GM19455 (cell line): ENCODE data around the gene KMT2C.

ENCODE experiments used
- ATAC-seq: cut with Tn5 transposase; IDR thresholded peaks from one replicate; pipeline ENCODE4 v1.9.1; 2021; ENCODE audit not compliant: unreplicated experiment

Gene KMT2C

DNA sequence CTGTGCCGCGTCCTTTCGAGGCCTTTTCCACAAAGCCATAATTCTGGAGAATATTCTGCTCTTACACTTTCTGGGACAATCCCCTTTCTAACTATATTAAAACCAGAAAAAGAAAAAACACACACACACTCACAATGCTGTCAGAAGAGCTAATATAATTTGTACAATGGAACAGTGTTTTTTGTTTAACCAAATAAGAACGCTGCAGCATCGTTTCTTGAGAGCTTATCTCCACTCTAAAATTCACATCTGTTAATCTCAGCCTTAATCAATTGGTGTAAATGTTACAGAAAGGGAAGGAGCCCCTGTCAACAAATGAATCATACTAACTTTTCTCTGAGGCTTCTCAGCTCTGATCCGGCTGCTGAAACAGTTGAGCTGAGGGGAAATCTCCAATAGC is 286.4 kb downstream of the KMT2C start:
- ATAC-seq, result no peak

DNA sequence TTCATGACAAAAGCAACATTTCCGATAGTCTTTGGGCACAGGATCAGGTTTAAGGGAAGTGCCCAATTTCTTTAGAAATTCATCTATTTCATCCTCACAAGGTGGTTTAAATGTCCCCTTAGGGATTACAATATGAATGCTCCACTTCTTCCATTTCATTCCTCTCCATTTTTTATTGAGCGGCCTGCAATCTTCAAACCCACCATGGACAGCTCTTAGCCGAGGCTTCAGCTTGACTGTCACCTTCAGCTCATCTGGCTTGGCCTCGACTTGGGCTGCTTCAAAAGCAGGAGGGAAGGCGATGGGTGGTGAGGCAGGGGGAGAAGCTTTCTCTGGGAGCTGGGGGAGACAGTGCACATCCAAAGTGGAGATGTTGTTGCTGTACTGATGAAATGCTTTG is 287.1 kb downstream of the KMT2C start:
- ATAC-seq, result no peak

DNA sequence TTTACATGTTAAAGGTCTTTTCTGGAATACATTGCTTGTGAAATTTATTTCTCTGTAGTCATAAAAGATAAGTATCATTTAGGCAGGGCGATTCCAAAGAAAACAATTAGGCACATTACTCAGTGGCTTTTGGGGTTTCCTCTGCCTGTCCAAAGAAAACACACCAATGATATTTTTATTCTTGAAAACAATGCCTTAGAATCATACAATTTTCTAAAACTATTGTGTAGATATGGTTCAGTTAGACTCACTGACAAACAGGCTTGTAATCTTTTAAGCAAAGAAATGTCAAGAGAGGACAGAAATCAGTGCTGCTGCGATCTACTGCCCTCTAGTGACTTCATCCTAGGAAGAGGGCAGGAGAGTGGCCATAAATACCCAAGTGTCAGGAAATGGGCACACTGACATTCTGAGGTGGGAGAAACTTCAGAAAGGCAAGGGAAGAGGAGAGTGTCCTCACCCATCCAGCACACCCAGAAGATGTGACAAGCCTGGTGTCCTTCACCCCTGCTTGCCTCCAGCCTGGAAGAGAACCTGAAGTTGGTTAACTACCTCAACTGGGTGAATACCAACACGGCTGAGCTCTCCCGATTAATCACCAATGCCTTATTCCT is 289.8 kb downstream of the KMT2C start:
- no peak for ATAC-seq

DNA sequence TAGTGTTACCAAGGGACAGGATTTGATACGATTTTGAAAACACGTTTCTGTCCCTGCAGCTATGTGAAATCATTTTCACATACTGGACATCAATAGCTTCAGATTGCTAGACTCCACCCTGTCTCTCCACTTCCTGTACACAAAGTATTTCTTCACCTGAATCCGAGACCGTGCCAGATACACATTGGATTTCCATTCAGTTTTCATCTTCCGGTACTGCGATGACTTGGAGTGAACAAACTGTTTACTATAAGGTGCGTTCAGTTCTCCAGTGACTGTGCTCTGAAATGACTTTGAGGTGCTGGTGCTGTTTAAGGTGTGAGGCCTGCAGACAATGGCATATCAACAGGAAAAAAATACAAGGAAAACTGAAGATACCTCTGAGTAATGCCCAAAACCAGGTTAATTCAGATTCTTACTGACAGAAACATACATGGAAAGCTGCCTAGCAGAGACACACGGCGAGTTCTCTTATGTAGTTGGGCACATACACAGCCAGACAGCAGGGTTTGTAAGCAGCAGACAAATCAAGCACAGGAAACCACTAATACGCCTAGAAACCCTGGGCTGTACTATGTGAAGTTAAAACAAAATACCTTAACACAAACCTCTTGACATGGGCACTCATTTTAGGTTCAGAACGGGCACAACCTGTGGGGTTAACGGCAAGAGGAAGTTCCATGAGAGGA is 291.1 kb downstream of the KMT2C start:
- ATAC-seq, result no peak

DNA sequence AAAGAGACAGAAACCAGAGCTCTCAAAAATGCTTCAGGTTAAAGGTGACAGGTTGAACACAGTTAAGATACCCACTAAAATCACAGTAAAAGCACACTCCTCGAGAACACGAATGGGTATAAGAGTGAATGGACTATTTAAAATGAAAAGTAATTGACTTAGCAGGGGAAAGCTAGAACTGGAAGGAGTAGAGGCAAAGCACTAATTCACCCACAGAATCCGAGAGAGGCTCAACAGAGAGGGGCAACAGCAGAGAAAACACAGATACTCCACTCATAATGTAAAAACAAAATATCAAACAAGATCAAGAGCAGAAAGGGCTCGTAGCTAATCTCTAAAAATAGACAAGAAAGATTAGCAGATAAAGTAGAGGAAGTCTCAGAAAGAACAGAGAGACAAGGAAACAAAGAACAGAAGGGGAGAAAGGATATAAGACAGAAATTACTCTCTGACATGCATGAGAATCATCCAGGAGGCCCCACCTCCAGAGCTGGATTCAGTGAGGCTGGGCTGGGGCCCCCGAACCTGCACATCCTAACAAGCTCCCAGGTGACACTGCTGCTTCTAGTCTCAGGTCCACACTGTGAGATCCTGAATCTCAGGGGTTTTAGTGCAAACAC is 292.7 kb downstream of the KMT2C start:
- ATAC-seq, result no peak

DNA sequence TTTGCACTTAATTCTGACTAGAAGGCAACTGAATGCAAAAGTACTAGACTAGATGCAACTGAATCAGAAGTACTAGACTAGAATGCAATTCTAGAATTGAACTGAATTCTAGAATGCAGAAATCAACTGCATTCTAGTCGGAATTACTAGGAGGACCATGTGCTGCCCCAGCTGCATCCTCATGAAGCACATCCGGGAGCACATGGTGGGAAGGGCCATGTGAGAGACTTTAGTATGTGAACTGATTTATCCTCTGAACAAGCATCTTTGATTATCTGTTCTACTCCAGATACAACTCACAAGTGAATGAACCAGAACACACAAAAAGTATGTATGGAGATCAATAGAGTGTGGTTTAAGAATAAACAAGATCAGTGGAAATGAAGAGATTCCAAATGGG is 295.2 kb downstream of the KMT2C start:
- ATAC-seq, result no peak

DNA sequence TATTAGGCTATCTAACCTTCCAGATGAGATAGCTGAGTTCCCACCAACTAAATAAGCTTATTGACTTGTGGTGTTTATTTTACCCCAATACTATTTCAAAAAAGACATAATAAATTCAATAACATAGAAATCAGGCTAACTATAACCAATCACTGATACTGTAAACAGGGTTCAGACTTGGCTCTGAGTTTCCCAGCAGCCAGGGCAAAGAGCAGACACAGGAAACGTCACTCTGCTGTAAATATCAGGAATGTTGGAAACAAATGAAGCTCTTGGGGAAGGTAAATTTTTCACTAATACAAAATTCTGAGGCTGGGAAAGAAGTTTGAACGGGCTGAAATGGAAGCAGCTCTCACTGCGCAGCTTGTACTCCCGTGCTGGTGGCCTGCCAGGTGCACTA is 295.7 kb downstream of the KMT2C start:
- ATAC-seq, result no peak

DNA sequence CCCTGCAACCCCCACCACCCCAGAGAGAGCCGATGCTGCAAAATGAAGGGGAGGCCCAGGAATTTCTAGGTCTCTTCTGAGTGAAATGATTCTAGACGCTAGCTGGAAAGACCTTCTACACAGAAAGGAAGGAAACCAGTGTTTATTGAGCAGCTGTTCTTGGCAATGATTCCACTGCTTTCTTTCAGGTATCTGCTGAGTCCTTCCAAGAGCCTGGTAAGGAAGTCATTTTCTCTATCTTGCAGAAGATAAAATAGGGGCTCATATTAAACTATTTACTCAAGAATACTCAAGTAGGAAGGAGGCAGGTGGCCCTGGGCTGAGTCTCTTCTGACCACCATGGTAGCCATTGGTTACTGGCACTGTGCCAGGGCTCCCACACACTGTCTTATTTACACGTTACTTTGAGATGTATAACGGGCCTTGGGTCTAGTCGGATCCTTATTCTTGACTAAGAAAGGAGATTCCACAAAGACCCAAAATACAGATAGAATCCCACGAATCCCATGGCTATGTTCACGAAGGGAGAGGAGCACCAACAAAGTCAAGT is 298.3 kb downstream of the KMT2C start:
- no peak for ATAC-seq

DNA sequence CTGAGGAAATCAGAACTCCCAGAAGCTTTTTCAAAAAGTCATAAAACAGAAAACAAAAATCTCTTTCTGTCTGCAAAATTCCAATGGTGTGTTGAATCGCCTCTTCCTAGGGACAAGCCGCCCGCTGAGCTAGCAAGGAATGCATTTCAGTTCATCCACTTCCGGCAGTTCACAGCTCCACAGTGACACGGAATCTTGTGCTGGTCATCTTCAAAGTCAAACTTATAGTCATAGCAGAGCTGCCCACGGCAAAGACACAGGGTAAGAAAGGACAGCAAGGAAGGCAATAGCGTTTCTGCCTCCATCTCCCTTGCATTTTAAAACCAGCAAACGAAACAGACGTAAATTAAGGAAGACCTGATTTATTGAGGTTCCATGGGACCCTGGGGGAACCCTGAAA is 299.1 kb downstream of the KMT2C start:
- ATAC-seq, result no peak

DNA sequence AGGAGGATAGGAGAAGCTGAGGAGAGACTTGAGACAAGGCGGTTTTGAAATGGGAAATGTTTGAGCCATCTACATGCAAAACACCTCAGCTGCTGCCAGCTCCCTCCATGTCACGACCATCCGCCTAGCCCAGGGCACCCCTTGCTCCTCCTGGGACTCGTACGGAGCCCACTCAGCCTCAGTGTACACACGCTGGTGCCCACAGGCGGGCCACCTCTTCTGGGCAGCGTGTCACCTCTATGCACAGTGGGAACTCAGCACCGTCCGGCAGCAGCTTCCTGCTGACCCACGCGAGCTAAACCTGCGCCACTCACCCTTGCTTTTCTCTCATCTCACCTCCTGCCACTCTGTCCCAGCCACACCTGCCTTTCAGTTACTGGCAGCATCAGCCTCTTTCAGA is 302.0 kb downstream of the KMT2C start:
- ATAC-seq, result no peak

DNA sequence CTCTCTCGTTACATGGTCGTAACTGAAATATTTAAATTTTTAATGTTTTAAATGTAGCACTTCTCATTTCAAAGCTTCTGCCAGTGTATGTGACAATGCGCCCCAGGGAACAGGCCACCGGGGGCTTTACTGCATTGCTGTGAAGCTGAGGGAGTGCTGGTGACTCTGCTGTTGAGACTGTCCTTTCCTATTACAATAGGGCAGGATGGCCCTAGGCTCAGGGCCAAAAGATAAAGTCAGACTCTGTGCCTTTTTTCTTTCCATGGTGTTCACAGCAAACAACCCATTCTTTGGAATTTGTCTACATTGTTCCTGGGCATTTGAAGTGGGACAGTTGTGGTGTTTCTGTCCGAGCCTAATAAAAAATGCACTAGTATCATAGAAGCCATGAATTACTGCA is 303.0 kb downstream of the KMT2C start:
- no peak for ATAC-seq

DNA sequence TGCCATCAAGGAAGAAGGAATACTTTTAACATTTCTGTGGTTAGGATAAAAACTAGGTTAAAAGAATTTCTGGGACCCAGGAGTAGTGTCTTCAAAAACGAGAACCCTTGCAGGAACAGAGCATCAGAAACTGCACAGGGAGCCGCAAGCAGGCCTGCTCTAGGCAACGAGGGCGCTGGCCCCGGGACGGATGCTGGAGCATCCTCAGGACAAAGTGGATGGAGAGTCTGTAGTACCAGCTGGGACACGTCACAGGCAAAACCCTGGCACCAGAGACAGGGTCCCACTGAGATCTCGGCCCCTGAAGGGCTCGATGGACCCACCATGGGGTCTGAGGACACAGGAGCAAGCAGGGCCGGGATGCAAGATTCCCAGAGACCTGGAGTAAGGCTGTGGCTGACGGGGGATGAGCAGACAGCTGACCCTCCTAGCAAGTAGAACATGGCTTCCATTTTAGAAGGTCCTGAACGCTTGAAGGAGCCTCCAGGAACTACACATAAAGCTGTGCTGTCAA is 303.8 kb downstream of the KMT2C start:
- no peak for ATAC-seq

DNA sequence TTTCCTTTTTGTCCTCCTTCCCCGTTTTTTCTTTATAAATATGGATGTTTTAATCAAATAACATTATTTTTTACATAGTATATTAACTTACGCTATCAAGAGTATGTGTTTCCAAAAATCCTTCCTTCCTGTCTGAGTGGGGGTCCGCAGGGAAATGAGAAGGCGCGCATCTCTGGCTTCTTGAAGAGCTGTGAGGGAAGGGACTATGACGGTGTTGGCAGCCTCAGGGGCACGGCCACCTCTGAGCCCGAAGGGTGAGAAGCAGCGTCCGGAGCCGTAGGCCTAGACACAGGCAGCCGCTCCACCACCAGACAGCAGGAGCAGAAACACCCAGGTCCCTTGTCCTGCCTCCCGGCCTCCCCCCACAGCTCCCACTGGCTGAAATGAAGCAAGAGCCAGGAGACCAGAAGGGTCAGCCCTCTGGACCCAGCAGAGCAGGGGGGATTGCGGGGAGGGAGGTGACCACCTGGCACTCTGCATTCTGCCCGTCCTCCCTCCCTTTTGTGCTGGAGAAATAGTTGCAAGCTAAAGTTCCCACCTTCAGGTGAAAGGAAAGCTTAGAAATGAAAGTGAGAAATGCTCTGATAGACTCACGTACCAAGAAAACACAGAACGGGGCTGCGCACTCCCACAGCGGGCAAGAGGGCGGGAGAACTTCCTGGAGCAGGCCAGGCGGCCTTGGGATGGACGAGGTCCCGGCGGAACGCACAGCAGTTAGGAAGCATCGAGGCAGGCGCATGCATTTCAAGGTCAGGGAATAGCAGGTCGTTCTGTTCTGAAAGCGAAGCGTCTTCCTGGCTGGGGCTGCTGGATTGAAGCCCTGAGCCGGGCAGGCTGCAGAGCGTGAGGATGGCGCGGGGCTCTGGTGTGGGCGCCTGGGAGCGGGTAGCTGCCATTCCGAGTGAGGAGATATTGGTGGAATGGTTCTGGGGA is 304.9 kb downstream of the KMT2C start:
- no peak for ATAC-seq

DNA sequence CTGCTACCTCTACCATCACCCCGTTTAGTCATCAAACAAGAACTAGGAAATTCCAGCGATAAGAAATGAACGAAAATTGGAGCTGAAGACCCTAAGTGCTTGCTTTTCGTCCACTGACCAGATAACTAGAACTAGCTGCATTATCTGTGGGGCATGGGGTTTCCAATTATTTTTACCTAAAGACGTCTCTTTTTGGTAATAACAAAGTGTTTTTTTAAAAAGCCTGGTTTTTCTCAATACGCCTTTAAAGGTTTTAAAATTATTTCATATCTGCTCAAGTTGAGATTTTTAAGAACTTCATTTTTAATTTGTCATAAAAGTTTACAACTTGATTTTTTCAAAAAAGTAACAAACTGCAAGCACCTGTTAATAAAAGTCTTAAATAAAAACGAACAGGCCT is 306.1 kb downstream of the KMT2C start:
- ATAC-seq, result no peak

DNA sequence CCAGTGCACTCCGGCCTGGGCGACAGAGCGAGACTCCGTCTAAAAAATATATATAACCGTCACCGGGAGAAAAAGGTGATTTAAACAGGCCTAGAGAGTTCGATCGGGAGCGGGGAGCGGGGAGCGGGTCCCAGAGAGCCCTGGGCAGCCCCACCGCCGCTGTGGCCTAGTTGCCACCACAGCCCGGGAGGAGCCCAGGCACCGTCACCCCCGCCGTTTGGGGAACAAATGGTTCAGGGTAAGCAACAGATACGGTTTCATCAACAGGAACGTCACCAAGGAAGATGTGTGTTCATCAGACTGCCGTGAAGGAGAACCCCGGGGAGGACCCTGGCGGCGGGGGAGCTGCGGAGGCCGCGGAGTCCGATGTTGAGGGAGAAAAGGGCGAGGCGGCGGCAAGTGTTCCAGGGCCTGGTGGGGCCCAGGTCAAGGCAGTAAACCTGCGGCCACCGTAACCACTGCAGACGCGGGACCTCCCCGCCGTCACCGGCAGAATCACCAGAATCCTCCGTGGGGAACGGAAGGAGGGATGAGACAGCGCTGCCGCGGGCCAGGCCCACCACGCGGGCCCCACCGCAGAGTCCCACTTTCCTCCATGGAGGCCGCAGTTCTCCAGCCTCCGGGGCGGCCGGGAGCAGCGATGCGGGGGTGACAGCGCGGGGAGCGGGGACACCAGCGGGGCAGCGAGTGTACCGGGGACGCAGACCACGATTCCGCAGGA is 306.9 kb downstream of the KMT2C start:
- ATAC-seq, result no peak

DNA sequence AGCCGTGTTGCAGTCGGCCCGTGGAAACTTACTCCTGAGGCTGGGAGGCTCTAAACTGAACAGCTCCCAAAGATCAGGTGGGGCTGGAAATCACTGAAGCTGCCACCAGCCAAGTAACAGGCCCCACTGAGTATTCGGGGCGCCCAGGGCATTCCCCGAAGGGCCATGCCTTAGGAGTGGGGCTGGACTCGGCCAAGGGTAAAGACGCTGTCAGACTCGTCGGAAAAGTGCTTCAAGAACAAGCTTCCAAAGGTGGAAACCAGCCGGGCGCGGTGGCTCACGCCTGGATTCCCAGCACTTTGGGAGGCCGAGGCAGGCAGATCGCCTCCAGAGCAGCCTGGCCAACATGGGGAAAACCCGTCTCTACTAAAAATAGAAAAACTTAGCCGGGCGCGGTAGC is 307.6 kb downstream of the KMT2C start:
- ATAC-seq, result no peak

DNA sequence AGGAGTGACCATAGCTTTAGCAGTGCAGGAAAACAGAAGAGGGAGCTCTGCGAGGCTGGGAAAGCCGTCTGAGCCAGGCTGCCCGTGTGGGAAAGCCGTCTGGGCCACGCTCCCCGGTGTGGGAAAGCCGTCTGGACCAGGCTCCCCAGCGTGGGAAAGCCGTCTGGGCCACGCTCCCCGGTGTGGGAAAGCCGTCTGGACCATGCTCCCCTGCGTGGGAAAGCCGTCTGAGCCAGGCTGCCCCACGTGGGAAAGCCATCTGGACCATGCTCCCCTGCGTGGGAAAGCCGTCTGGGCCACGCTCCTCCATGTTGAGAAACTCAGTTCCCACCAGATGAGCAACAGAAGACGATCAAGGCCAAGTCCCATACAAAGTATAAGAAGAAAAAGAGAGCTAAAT is 308.6 kb downstream of the KMT2C start:
- ATAC-seq, result no peak

DNA sequence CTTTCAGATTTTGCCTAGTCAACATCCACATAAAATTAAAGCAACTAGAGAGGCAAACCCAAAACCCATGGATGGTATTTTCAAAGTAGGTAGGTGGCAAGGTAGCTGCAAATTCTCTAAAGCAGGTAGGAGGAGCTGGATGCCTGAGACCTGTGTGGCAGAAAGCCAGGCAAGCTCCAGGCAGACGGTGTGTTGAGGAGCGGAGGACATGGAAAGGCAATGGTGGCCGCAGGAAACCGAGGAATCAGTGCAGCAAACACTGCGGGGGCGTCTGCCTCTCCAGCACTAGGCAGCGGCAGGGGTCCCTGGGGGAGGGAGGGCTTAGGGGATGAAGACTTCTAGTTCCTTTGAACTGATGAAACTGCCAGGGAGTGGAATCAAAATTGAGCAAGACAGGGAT is 309.1 kb downstream of the KMT2C start:
- ATAC-seq, result no peak

DNA sequence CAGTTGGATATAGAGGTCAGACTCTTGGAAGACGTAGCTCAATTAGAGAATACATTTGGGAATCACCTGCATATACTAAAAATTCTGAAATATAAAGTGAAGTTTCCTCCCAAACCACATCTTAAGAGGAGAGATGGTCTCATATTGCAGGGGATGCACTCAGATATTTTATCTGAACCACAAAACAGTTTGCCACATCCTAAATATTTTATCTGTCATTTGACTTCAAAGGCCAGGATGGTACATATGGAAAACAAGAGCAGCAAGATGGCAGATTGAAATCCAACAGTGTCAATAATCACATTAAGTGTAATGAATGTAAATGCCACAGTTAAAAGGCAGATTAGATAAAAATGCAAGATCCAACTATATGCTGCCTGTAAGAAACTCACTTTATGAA is 313.3 kb downstream of the KMT2C start:
- ATAC-seq, result no peak

DNA sequence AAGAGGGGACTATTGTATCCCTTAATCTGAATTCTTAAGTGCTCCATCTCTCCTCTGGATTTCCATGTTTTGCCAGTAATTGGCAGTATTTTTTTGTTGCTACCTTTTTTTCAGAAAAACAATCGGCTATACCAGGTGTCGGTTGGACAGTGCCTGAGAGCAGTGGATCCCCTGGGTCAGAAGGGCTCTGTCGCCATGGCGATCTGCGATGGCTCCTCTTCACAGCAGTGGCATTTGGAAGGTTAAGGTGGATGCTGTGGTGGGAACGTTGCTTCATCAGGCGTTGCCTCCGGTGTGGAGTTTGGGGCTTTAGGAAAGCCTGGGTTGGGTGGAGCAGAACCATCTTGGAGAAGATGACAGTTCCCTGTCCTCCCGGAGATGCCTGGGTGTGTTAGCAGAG is 314.4 kb downstream of the KMT2C start:
- no peak for ATAC-seq
